Loucy (cell line): ENCODE results near the gene CLEC17A.

Experiments used
- H2AFZ ChIP-seq: fragments of 200-600 bp; sonication (generic); 2 replicates; pipeline ENCODE4 v1.6.0; 2016; ENCODE audit warnings: antibody characterized with exemption, mild to moderate bottlenecking, low read length, moderate library complexity
- H3F3A ChIP-seq: fragments of 200-600 bp; 2 replicates; pipeline ENCODE4 v1.6.0; 2016; ENCODE audit warnings: antibody characterized with exemption, low read depth, mild to moderate bottlenecking
- H3K27me3 ChIP-seq: fragments of 200-600 bp; sonication (generic); 2 replicates; pipeline ENCODE4 v1.6.1; 2014; ENCODE audit warnings: low read length, mild to moderate bottlenecking; ENCODE audit not compliant: insufficient read depth, poor library complexity, severe bottlenecking
- H3K36me3 ChIP-seq: fragments of 200-600 bp; sonication (generic); 2 replicates; pipeline ENCODE4 v1.6.1; 2016; ENCODE audit warnings: low read length; ENCODE audit not compliant: insufficient read depth
- H3K4me1 ChIP-seq: fragments of 200-600 bp; sonication (generic); 2 replicates; pipeline ENCODE4 v1.5.1; 2014; ENCODE audit warnings: low read length, mild to moderate bottlenecking; ENCODE audit not compliant: insufficient read depth, poor library complexity, severe bottlenecking
- H3K4me2 ChIP-seq: fragments of 200-600 bp; sonication (generic); 2 replicates; pipeline ENCODE4 v1.6.0; 2014; ENCODE audit warnings: antibody characterized with exemption, low read length, low read depth, mild to moderate bottlenecking; ENCODE audit not compliant: poor library complexity, severe bottlenecking
- H3K4me3 ChIP-seq: fragments of 200-600 bp; sonication (generic); 2 replicates; pipeline ENCODE4 v1.5.1; 2014; ENCODE audit warnings: low read length, mild to moderate bottlenecking, mixed read lengths; ENCODE audit not compliant: poor library complexity, severe bottlenecking
- H3K79me2 ChIP-seq: fragments of 200-600 bp; sonication (generic); 2 replicates; pipeline ENCODE4 v1.6.1; 2014; ENCODE audit warnings: low read length; ENCODE audit not compliant: insufficient read depth
- H3K9ac ChIP-seq: fragments of 200-600 bp; sonication (generic); 2 replicates; pipeline ENCODE4 v1.6.0; 2014; ENCODE audit warnings: mild to moderate bottlenecking, low read depth, low read length, moderate library complexity; ENCODE audit not compliant: poor library complexity, severe bottlenecking
- H3K9me2 ChIP-seq: fragments of 200-600 bp; sonication (generic); replicated peaks from 2 replicates; pipeline ENCODE4 v1.6.1; 2016; ENCODE audit warnings: low read depth, low read length, mixed read lengths
- H3K9me3 ChIP-seq: fragments of 200-600 bp; sonication (generic); 2 replicates; pipeline ENCODE4 v1.6.1; 2014; ENCODE audit warnings: mild to moderate bottlenecking, antibody characterized with exemption, low read length, low read depth; ENCODE audit not compliant: insufficient read depth
- H4K20me1 ChIP-seq: fragments of 200-600 bp; sonication (generic); 2 replicates; pipeline ENCODE4 v1.6.0; 2014; ENCODE audit warnings: antibody characterized with exemption, low read length, mild to moderate bottlenecking; ENCODE audit not compliant: insufficient read depth, poor library complexity, severe bottlenecking
- CTCF ChIP-seq: fragments of 200-600 bp; sonication (generic); conservative IDR thresholded peaks from 2 replicates; pipeline ENCODE4 v1.5.1; 2014; ENCODE audit warnings: mild to moderate bottlenecking, antibody characterized with exemption, low read length
- EZH2phosphoT487 ChIP-seq: fragments of 200-600 bp; IDR thresholded peaks from 2 replicates; pipeline ENCODE4 v1.6.1; 2018; ENCODE audit warnings: antibody characterized with exemption, mild to moderate bottlenecking, moderate library complexity, borderline replicate concordance

The CLEC17A gene

DNA sequence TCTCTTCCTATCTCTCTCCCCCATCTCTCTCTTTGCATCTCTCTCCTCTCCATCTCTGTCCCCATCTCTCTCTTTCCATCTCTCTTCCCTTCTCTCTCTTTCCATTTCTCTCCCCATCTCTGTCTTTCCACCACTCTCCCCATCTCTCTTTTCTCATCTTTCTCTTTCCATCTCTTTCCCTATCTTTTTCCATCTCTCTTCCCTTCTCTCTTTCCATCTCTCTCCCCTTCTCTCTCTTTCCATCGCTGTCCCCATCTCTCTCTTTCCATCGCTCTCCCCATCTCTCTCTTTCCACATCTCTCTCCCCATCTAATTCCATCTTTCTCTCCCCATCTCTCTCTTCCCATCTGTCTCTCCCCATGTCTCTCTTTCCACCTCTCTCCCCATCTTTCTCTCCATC is 67.3 kb downstream of the CLEC17A start:
- Histone ChIP-seq H3K9ac (no peak overlapping the region), H2AFZ (no peak overlapping the region), H3F3A (no peaks in the 10 kb centered on the region), H3K79me2 (no peaks in the 10 kb centered on the region), H3K4me3 (no peak overlapping the region), H3K4me2 (no peak overlapping the region), H4K20me1 (no peaks in the 10 kb centered on the region), H3K9me3 (no peaks in the 10 kb centered on the region), H3K36me3 (no peaks in the 10 kb centered on the region), H3K9me2 (no peaks in the 10 kb centered on the region), H3K4me1 (no peaks in the 10 kb centered on the region), H3K27me3 (no peaks in the 10 kb centered on the region)
- TF ChIP-seq CTCF = no peak
- TF ChIP-seq EZH2phosphoT487 = no peak

GRCh38 chr19:14654786-14655560 is 72.1 kb downstream of the CLEC17A start:
- H3K4me2 ChIP-seq = no peak overlapping the region
- no peaks in the 10 kb centered on the region for H3K79me2 ChIP-seq
- H3K9me2 ChIP-seq = no peaks in the 10 kb centered on the region

GRCh38 chr19:14655726-14656125 is 72.8 kb downstream of the CLEC17A start:
- no peaks in the 10 kb centered on the region for H3F3A ChIP-seq
- H3K79me2 ChIP-seq = no peaks in the 10 kb centered on the region
- no peak overlapping the region for H3K4me2 ChIP-seq
- no peak overlapping the region for H2AFZ ChIP-seq
- H3K4me3 ChIP-seq = no peak overlapping the region
- no peaks in the 10 kb centered on the region for H3K27me3 ChIP-seq
- H3K9me3 ChIP-seq = no peaks in the 10 kb centered on the region
- no peak for TF ChIP-seq EZH2phosphoT487
- no peak for TF ChIP-seq CTCF
- no peaks in the 10 kb centered on the region for H3K9me2 ChIP-seq
- no peaks in the 10 kb centered on the region for H3K36me3 ChIP-seq
- no peaks in the 10 kb centered on the region for H3K4me1 ChIP-seq
- H3K9ac ChIP-seq = no peak overlapping the region
- no peaks in the 10 kb centered on the region for H4K20me1 ChIP-seq

More at GRCh38 chr19:14654786-14655560, 72.1 kb downstream of the CLEC17A start:
- no peaks in the 10 kb centered on the region for H3K4me1 ChIP-seq
- no peaks in the 10 kb centered on the region for H3K27me3 ChIP-seq
- H4K20me1 ChIP-seq = no peaks in the 10 kb centered on the region
- H3K9me3 ChIP-seq = no peaks in the 10 kb centered on the region
- no peaks in the 10 kb centered on the region for H3K36me3 ChIP-seq
- no peak for TF ChIP-seq CTCF
- no peak overlapping the region for H2AFZ ChIP-seq
- H3K9ac ChIP-seq = no peak overlapping the region
- no peak overlapping the region for H3K4me3 ChIP-seq
- no peaks in the 10 kb centered on the region for H3F3A ChIP-seq
